Fibroblast of the aortic adventitia (primary cell): ENCODE measurements around the gene PTP4A2. TPM values are rescaled to one million over a fixed set of nuclear protein-coding genes. Genes with fewer than 3 reads are reported as not detected.

Experiments used
- DNase-seq: peaks from one replicate; pipeline ENCODE4 v3.0.0-alpha.2; 2010; ENCODE audit warnings: low read depth
- H3K4me3 ChIP-seq: 2 replicates; pipeline ENCODE4 v1.5.1; 2011; ENCODE audit warnings: low read depth, mild to moderate bottlenecking, control low read depth, low read length, moderate library complexity
- total RNA-seq: library from RNA; depleted of rRNA; stranded (reverse); fragments of >200 nt; gene quantifications from 2 replicates; pipeline ENCODE4 v1.2.3, GENCODE V29; 2012; ENCODE audit warnings: low replicate concordance
- TF ChIP-seq, protein P1 (sequence below): IDR thresholded peaks from 2 replicates; pipeline ENCODE4 v1.5.1; 2011; ENCODE audit warnings: mild to moderate bottlenecking, low read length, control low read depth, inconsistent platforms; ENCODE audit not compliant: insufficient read depth

Gene PTP4A2
- total RNA-seq, 1 donor: 692 TPM

DNA sequence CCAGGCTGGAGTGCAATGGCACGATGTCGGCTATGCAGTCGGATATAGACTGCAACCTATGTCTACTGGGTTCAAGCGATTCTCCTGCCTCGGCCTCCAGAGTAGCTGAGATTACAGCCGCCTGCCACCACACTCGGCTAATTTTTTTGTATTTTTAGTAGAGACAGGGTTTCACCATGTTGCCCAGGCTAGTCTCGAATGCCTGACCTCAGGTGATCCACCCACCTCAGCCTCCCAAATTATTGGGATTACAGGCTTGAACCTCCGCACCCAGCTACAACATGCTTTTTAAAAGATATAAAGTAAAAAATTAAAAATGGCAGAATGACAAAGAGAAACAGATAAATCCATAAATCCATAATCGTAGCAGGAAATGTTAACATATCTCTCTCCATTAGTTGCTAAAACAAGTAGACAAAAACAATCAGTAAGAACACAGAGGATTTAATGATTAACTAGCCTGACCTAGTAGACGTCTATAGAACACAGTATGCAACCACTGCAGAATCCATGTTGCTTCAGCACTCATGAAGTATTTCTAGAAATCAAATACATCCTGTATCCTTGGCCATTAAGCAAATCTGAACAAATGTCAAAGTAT is 62.4 kb downstream of the PTP4A2 start:
- no peak for DNase-seq
- H3K4me3 ChIP-seq: no peak overlapping the region
- TF ChIP-seq, protein P1, sequence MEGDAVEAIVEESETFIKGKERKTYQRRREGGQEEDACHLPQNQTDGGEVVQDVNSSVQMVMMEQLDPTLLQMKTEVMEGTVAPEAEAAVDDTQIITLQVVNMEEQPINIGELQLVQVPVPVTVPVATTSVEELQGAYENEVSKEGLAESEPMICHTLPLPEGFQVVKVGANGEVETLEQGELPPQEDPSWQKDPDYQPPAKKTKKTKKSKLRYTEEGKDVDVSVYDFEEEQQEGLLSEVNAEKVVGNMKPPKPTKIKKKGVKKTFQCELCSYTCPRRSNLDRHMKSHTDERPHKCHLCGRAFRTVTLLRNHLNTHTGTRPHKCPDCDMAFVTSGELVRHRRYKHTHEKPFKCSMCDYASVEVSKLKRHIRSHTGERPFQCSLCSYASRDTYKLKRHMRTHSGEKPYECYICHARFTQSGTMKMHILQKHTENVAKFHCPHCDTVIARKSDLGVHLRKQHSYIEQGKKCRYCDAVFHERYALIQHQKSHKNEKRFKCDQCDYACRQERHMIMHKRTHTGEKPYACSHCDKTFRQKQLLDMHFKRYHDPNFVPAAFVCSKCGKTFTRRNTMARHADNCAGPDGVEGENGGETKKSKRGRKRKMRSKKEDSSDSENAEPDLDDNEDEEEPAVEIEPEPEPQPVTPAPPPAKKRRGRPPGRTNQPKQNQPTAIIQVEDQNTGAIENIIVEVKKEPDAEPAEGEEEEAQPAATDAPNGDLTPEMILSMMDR: no peak

DNA sequence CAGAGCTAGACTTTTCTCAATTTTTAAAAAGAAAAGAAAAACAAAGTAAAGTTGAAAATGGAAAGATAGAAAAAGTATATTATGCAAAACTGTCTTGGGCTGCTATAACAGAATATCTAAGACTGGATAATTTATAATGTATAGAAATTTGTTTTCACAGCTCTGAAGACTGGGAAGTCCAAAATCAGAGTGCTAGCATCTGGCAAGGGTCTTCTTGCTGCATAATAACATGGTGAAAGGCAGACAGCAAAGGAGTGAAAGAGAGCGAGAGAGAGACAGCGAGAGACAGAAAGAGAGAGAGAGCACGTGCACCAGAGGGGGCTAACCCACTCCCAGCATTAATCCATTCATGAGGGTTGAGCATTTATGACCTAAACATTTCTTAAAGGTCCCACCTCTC is 63.2 kb downstream of the PTP4A2 start:
- no peak for DNase-seq
- no peak overlapping the region for H3K4me3 ChIP-seq
- TF ChIP-seq, protein P1: no peak

GRCh38 chr1:31872658-31873636 is 65.2 kb downstream of the PTP4A2 start:
- TF ChIP-seq, protein P1: no peak
- no peak for DNase-seq
- H3K4me3 ChIP-seq: no peak overlapping the region

GRCh38 chr1:31871703-31872102 is 66.5 kb downstream of the PTP4A2 start:
- TF ChIP-seq, protein P1: no peak
- DNase-seq: no peak

GRCh38 chr1:31870086-31870736 is 68.0 kb downstream of the PTP4A2 start:
- TF ChIP-seq, protein P1: no peak
- DNase-seq: no peak
- H3K4me3 ChIP-seq: no peak overlapping the region

More at GRCh38 chr1:31871703-31872102, 66.5 kb downstream of the PTP4A2 start:
- no peak overlapping the region for H3K4me3 ChIP-seq

DNA sequence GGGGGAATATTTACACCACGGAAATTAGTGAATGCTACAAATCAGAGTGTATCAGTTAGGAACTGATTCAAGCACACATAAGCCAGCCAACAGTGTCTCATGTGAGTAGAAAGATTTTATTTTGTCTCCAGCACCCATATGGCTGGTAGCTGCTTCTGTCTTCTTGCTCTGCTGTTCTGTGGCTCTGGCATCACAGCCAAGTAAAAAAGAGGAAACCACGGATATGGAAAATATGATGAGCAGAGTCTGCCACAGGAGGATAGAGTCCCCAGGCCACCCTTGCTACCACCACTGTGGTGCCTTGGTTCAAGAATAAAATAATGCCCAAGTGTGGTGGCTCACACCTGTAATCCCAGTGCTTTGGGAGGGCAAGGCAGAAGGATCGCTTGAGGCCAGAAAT is 68.7 kb downstream of the PTP4A2 start:
- DNase-seq: no peak

More for the DNA sequence above, 68.7 kb downstream of the PTP4A2 start:
- no peak overlapping the region for H3K4me3 ChIP-seq
- TF ChIP-seq, protein P1: no peak
